PC-9 (cell line): ENCODE results near the gene NDUFAF8. TPM values are rescaled to one million over a fixed set of nuclear protein-coding genes. Genes with fewer than 3 reads are reported as not detected.

Source experiments
- BruUV-seq: library from RNA; stranded (reverse); fragments of 400-500 nt; replicated peaks from 2 replicates; lab custom pipeline; 2021; lab: Mats Ljungman, UMichigan
- CTCF ChIA-PET: fragments of 300-600 bp; sonication (Branson Sonifier 250); formaldehyde crosslinking; loops from one replicate; lab custom pipeline; 2022; ENCODE audit warnings: antibody characterized with exemption; lab: Charles Lee
- POLR2A ChIA-PET: fragments of 300-600 bp; sonication (Branson Sonifier 250); formaldehyde crosslinking; loops from one replicate; lab custom pipeline; 2022; ENCODE audit warnings: antibody characterized with exemption; ENCODE audit not compliant: unreplicated experiment; lab: Charles Lee
- DNase-seq, 2 experiments: peaks; one replicate each; pipeline versions ENCODE4 v3.0.0 to v3.0.0-alpha.2; 2015 to 2022; ENCODE audit warnings: mixed read lengths in 1 of 2
- H2AFZ ChIP-seq: fragments of 200-600 bp; sonication (generic); 2 replicates; pipeline ENCODE4 v1.8.1; 2017; ENCODE audit warnings: antibody characterized with exemption
- H3F3A ChIP-seq: fragments of 200-600 bp; sonication (generic); 2 replicates; pipeline ENCODE4 v1.8.1; 2017; ENCODE audit warnings: antibody characterized with exemption, mild to moderate bottlenecking, low read depth; ENCODE audit not compliant: insufficient read depth
- H3K27ac ChIP-seq: fragments of 200-600 bp; sonication (generic); 2 replicates; pipeline ENCODE4 v1.6.1; 2016; ENCODE audit warnings: mixed run types
- H3K27me3 ChIP-seq: fragments of 200-600 bp; sonication (generic); 2 replicates; pipeline ENCODE4 v1.6.1; 2016; ENCODE audit warnings: low read depth, mixed run types; ENCODE audit not compliant: insufficient read depth
- H3K36me3 ChIP-seq: fragments of 200-600 bp; sonication (generic); 2 replicates; pipeline ENCODE4 v1.6.1; 2016; ENCODE audit warnings: low read depth, mixed run types
- H3K4me1 ChIP-seq: fragments of 200-600 bp; sonication (generic); replicated peaks from 2 replicates; pipeline ENCODE4 v1.6.1; 2016; ENCODE audit warnings: mixed run types; ENCODE audit not compliant: insufficient read depth
- H3K4me2 ChIP-seq: fragments of 200-600 bp; sonication (generic); 2 replicates; pipeline ENCODE4 v1.6.1; 2017; ENCODE audit warnings: mixed run types
- H3K4me3 ChIP-seq: fragments of 200-600 bp; sonication (generic); 2 replicates; pipeline ENCODE4 v1.6.1; 2016; ENCODE audit warnings: mixed run types
- H3K79me2 ChIP-seq: fragments of 200-600 bp; sonication (generic); 2 replicates; pipeline ENCODE4 v1.6.1; 2017; ENCODE audit warnings: low read depth, mixed run types
- H3K9me2 ChIP-seq: fragments of 200-600 bp; sonication (generic); 2 replicates; pipeline ENCODE4 v1.8.1; 2017; ENCODE audit warnings: mild to moderate bottlenecking; ENCODE audit not compliant: insufficient read depth
- H3K9me3 ChIP-seq: fragments of 200-600 bp; sonication (generic); 2 replicates; pipeline ENCODE4 v1.8.1; 2016; ENCODE audit warnings: low read depth; ENCODE audit not compliant: insufficient read depth
- H4K20me1 ChIP-seq: fragments of 200-600 bp; sonication (generic); 2 replicates; pipeline ENCODE4 v1.8.1; 2017; ENCODE audit not compliant: insufficient read depth
- CTCF ChIP-seq: fragments of 200-600 bp; sonication (generic); conservative IDR thresholded peaks from 2 replicates; pipeline ENCODE4 v1.6.1; 2017; ENCODE audit warnings: mixed run types, antibody characterized with exemption, mild to moderate bottlenecking, moderate library complexity
- EZH2 ChIP-seq: fragments of 200-600 bp; sonication (generic); IDR thresholded peaks from 2 replicates; pipeline ENCODE4 v1.8.0; 2017; ENCODE audit warnings: antibody characterized with exemption, low read depth
- intact Hi-C: fragments of 100-400 bp; cut with micrococcal nuclease; formaldehyde crosslinking; loops from one replicate; pipeline ENCODE4 v1.10.0; 2022; ENCODE audit not compliant: unreplicated experiment
- total RNA-seq: library from RNA; stranded (reverse); gene quantifications from 2 replicates; pipeline ENCODE4 v1.2.3, GENCODE V29; 2021

NDUFAF8 gene
- total RNA-seq, 1 experiment from 2014 or later, result 53.3 TPM

- Histone ChIP-seq H4K20me1 (no peaks in the 10 kb centered on the region), H3K9me3 (no peaks in the 10 kb centered on the region), H3K27me3 (no peaks in the 10 kb centered on the region), H3K79me2 (no peaks in the 10 kb centered on the region), H3K4me3 (no peak overlapping the region), H3F3A (peaks cover 4% of the 10 kb centered on the region; the same call in 1 of the 2 replicates), H3K36me3 (no peaks in the 10 kb centered on the region), H3K9me2 (no peaks in the 10 kb centered on the region), H3K27ac (no peak overlapping the region), H2AFZ (no peak overlapping the region), H3K4me2 (no peak overlapping the region), H3K4me1 (no peaks in the 10 kb centered on the region)
- TF ChIP-seq CTCF (no peak), EZH2 (no peak)
- ChIA-PET CTCF (no interaction called here), POLR2A (no interaction called here)
- no TSS peak for BruUV-seq
- intact Hi-C loops, result loop anchor here (5.0 kb wide), 1 partner anchor 148 kb away; the partner anchor contains the start of gene BAHCC1
- no peak for DNase-seq
Measured at GRCh38 chr17:81249223-81250040, 10.3 kb downstream of the NDUFAF8 start.

DNA sequence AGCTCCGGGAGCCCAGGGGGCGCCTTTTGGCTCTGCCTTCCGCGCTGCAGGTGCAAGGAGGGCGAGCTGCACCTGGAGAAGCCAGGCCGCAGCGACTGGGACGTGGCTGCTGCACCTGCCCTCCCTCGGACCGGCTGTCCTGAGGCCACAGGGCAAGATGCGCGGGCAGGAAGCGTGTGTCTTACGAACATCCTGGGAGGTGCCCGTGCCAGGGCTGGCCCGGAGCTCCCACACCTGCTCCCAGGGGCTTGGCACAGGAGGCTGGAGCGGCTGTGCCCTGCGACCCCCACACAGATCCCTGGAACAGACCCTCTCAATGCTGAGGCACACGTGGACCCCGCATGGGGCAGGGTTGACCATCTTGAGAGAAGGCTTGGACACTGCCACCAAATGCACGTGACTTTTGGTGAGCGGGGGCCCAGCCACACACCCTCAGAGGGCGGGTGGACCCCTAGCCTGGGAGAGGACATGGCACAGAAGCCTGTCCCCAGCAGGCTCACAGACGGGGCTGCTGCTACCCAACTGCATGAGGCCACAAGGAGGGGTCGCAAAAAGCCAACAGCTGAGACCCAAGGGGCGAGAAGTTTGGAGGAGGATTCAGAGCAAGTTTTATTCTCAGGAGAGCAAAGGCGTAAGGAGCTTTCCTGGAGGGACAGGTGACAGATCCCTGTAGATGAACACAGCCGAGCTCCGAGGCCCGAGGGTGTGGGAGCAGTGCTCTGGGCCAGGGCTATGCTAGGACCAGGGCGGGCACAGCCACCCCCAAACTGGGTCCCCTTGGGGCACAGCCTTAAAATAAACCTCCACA, 11.4 kb downstream of the NDUFAF8 start:
- Histone ChIP-seq H3K4me1 (no peaks in the 10 kb centered on the region), H3K4me2 (no peak overlapping the region), H3F3A (no peaks in the 10 kb centered on the region; the same call in 1 of the 2 replicates), H3K27ac (no peak overlapping the region), H2AFZ (no peak overlapping the region), H3K9me2 (no peaks in the 10 kb centered on the region), H3K27me3 (no peaks in the 10 kb centered on the region), H3K4me3 (no peak overlapping the region), H4K20me1 (no peaks in the 10 kb centered on the region), H3K36me3 (no peaks in the 10 kb centered on the region), H3K79me2 (no peaks in the 10 kb centered on the region), H3K9me3 (no peaks in the 10 kb centered on the region)
- intact Hi-C loops, result loop anchor here (5.0 kb wide), 1 partner anchor 147 kb away; the partner anchor contains the start of gene BAHCC1
- BruUV-seq, result no TSS peak
- DNase-seq, result no peak
- TF ChIP-seq CTCF, result no peak
- TF ChIP-seq EZH2, result no peak
- POLR2A ChIA-PET, result no interaction called here
- CTCF ChIA-PET, result interaction anchor here (0.6 kb wide), 1 partner anchor 576 kb away, joined by 3 read pairs; no protein-coding TSS in a partner anchor

- Histone ChIP-seq H4K20me1 (no peaks in the 10 kb centered on the region), H3K9me2 (no peaks in the 10 kb centered on the region), H3K4me2 (no peak overlapping the region), H3K79me2 (no peaks in the 10 kb centered on the region), H3K27me3 (no peaks in the 10 kb centered on the region), H3F3A (no peaks in the 10 kb centered on the region; the same call in 1 of the 2 replicates), H3K9me3 (no peaks in the 10 kb centered on the region), H3K27ac (no peak overlapping the region), H3K4me1 (no peaks in the 10 kb centered on the region), H3K4me3 (no peak overlapping the region), H3K36me3 (no peaks in the 10 kb centered on the region), H2AFZ (no peak overlapping the region)
- intact Hi-C loops, result loop anchor here (5.0 kb wide), 1 partner anchor 146 kb away; the partner anchor contains the start of gene BAHCC1
- DNase-seq, result no peak
- no peak for TF ChIP-seq CTCF
- no peak for TF ChIP-seq EZH2
- BruUV-seq, result no TSS peak
- ChIA-PET CTCF (no interaction called here), POLR2A (no interaction called here)
Measured at GRCh38 chr17:81251094-81251708, 12.1 kb downstream of the NDUFAF8 start.
